Keratinocyte (primary cell): ENCODE measurements around the gene PDZRN4. TPM values are rescaled to one million over a fixed set of nuclear protein-coding genes. Genes with fewer than 3 reads are reported as not detected.

Experiments
- DNase-seq: peaks from one replicate; pipeline ENCODE4 v3.0.0-alpha.2; 2011; ENCODE audit warnings: low read depth, missing footprints, low spot score
- FAIRE-seq: peaks from 2 replicates; lab custom pipeline; 2011; peaks lifted over from hg19 to GRCh38; lab: Jason Lieb, UNC
- H2AFZ ChIP-seq: 2 replicates; pipeline ENCODE4 v1.6.0; 2012; ENCODE audit warnings: low read length, control low read depth, inconsistent platforms; ENCODE audit not compliant: control insufficient read depth
- H3K27ac ChIP-seq: 2 replicates; pipeline ENCODE4 v1.5.1; 2011; ENCODE audit warnings: low read length; ENCODE audit not compliant: control insufficient read depth, insufficient read depth
- H3K27me3 ChIP-seq: 3 replicates; pipeline ENCODE4 v1.6.0; 2011; ENCODE audit warnings: low read length; ENCODE audit not compliant: control insufficient read depth, insufficient read depth; ENCODE audit errors: extremely low read depth
- H3K36me3 ChIP-seq, 2 experiments: 2 replicates in 1 of 2; 3 replicates in 1 of 2; pipeline ENCODE4 v1.5.1; 2011; ENCODE audit warnings: low read length in 2 of 2, mild to moderate bottlenecking in 1 of 2; ENCODE audit not compliant: control insufficient read depth in 2 of 2, insufficient read depth in 2 of 2; ENCODE audit errors: extremely low read depth in 1 of 2
- H3K4me1 ChIP-seq: 3 replicates; pipeline ENCODE4 v1.5.1; 2011; ENCODE audit warnings: low read length; ENCODE audit not compliant: control insufficient read depth, insufficient read depth; ENCODE audit errors: extremely low read depth
- H3K4me2 ChIP-seq: 3 replicates; pipeline ENCODE4 v1.6.0; 2011; ENCODE audit warnings: low read depth, low read length; ENCODE audit not compliant: control insufficient read depth, insufficient read depth; ENCODE audit errors: extremely low read depth
- H3K4me3 ChIP-seq, 3 experiments: fragments of 200-600 bp in 1 of 3; sonication (generic) in 1 of 3; 2 replicates in 2 of 3; 3 replicates in 1 of 3; pipeline ENCODE4 v1.5.1; 2011 to 2016; ENCODE audit warnings: low read length in 3 of 3, mild to moderate bottlenecking in 3 of 3, control low read depth in 2 of 3, inconsistent platforms in 1 of 3, low read depth in 1 of 3, mixed read lengths in 1 of 3, mixed run types in 1 of 3, moderate library complexity in 1 of 3; ENCODE audit not compliant: control insufficient read depth in 2 of 3, insufficient read depth in 2 of 3; ENCODE audit errors: extremely low read depth in 1 of 3
- H3K79me2 ChIP-seq: 2 replicates; pipeline ENCODE4 v1.6.0; 2012; ENCODE audit warnings: low read length; ENCODE audit not compliant: control insufficient read depth, insufficient read depth
- H3K9ac ChIP-seq: 3 replicates; pipeline ENCODE4 v1.6.0; 2011; ENCODE audit warnings: low read length; ENCODE audit not compliant: control insufficient read depth, insufficient read depth; ENCODE audit errors: extremely low read depth
- H3K9me1 ChIP-seq: 3 replicates; pipeline ENCODE4 v1.6.0; 2011; ENCODE audit warnings: low read length; ENCODE audit not compliant: control insufficient read depth, insufficient read depth; ENCODE audit errors: extremely low read depth
- H3K9me3 ChIP-seq: 2 replicates; pipeline ENCODE4 v1.5.1; 2012; ENCODE audit warnings: low read depth, low read length; ENCODE audit not compliant: control insufficient read depth
- H4K20me1 ChIP-seq: 3 replicates; pipeline ENCODE4 v1.6.0; 2011; ENCODE audit warnings: low read length; ENCODE audit not compliant: control insufficient read depth, insufficient read depth; ENCODE audit errors: extremely low read depth
- EZH2 ChIP-seq: IDR thresholded peaks from one replicate; pipeline ENCODE4 v1.6.1; 2012; ENCODE audit warnings: inconsistent platforms, mild to moderate bottlenecking, low read length, moderate library complexity
- dilution Hi-C: fragments of 300-500 bp; cut with MboI; formaldehyde crosslinking; loops from one replicate; pipeline ENCODE4 v1.7.0; 2020; ENCODE audit warnings: low sequenced_read_pairs; ENCODE audit not compliant: extremely low pct_ligation_motif_present
- polyA plus RNA-seq, 5 experiments: library from polyadenylated mRNA; depleted of rRNA in 3 of 5; stranded (reverse) in 3 of 5; stranded (forward) in 1 of 5; unstranded in 1 of 5; fragments of >200 nt; gene quantifications; 1 replicate in 1 of 5; 2 replicates in 3 of 5; 3 replicates in 1 of 5; pipeline versions ENCODE4 v1.2.1 to v1.2.3, GENCODE V29; 2011 to 2012; ENCODE audit warnings: missing spikeins in 2 of 5, low read depth in 1 of 5, low replicate concordance in 1 of 5
- TF ChIP-seq, protein P1 (sequence below), 3 experiments: IDR thresholded peaks in 1 of 3; conservative IDR thresholded peaks in 1 of 3; optimal IDR thresholded peaks in 1 of 3; 2 replicates in 2 of 3; 3 replicates in 1 of 3; pipeline versions ENCODE3 to v1.5.1; 2011; ENCODE audit warnings: low read length in 3 of 3, mild to moderate bottlenecking in 3 of 3, moderate library complexity in 2 of 3, control low read depth in 1 of 3, inconsistent platforms in 1 of 3; ENCODE audit not compliant: insufficient read depth in 2 of 3; ENCODE audit errors: extremely low read depth in 1 of 3

PDZRN4 gene
- polyA plus RNA-seq, 1 donor (not counting 4 experiments of a cell fraction or from before 2014, with no cell fraction given), result not detected

DNA sequence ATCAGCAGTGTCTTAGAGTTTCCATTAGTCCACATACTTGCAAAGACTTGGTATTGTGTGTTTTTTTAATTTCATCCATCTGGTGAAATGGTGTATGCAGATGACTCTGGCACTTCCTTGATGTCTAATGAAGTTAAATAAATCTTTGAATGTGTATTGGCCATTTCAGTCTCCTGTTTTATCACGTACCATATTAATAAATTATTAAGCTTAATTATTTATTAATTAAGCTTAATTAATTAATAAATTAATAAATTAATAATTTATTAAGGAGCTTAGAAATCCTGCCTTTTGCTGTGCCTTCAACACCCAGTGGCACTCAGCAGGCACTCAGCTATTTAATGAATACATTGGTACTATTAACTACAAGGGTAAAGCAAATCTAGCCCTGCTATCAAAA is 18.2 kb downstream of the PDZRN4 start:
- Histone ChIP-seq H3K27ac (no peak overlapping the region), H3K27me3 (no peaks in the 10 kb centered on the region), H3K9me1 (no peaks in the 10 kb centered on the region), H4K20me1 (no peaks in the 10 kb centered on the region), H2AFZ (no peak overlapping the region), H3K79me2 (no peaks in the 10 kb centered on the region), H3K9me3 (no peaks in the 10 kb centered on the region), H3K36me3 (no peaks in the 10 kb centered on the region), H3K4me2 (no peak overlapping the region), H3K4me1 (no peaks in the 10 kb centered on the region), H3K4me3 (no peak overlapping the region), H3K9ac (no peak overlapping the region)
- DNase-seq, result no peak
- dilution Hi-C loops, result no loop called here
- TF ChIP-seq EZH2, result no peak
- TF ChIP-seq, protein P1, sequence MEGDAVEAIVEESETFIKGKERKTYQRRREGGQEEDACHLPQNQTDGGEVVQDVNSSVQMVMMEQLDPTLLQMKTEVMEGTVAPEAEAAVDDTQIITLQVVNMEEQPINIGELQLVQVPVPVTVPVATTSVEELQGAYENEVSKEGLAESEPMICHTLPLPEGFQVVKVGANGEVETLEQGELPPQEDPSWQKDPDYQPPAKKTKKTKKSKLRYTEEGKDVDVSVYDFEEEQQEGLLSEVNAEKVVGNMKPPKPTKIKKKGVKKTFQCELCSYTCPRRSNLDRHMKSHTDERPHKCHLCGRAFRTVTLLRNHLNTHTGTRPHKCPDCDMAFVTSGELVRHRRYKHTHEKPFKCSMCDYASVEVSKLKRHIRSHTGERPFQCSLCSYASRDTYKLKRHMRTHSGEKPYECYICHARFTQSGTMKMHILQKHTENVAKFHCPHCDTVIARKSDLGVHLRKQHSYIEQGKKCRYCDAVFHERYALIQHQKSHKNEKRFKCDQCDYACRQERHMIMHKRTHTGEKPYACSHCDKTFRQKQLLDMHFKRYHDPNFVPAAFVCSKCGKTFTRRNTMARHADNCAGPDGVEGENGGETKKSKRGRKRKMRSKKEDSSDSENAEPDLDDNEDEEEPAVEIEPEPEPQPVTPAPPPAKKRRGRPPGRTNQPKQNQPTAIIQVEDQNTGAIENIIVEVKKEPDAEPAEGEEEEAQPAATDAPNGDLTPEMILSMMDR (optimal IDR thresholded peaks at IDR 0.05 in 1 of 3, IDR thresholded peaks at IDR 0.05 in 1 of 3, conservative IDR thresholded peaks at IDR 0.05 in 1 of 3; ENCODE audit: extremely low read depth in 1 of 3, insufficient read depth in 2 of 3, low read length in 3 of 3), result no peak
- FAIRE-seq, result no peak

DNA sequence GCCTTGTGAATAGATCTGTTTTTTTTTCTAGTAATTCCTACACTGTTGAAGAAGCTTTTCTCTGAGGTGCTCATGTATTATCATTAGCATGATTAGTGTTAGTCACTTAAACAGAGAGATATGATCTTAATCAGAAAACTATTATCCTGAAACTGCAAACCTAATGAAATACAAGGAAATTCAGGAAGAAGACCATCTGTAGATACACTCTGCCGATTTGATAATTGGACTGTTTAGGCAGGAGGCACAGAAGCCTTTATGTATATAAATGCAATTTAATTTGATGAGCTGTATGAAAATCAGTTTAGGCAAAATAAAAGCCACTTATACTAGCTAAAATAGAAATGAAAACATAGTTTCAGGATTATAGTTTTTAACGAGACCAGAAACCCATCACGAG is 23.3 kb downstream of the PDZRN4 start:
- FAIRE-seq, result no peak

More for the DNA sequence above, 23.3 kb downstream of the PDZRN4 start:
- Histone ChIP-seq H3K36me3 (no peaks in the 10 kb centered on the region), H3K4me3 (no peak overlapping the region), H3K4me1 (no peaks in the 10 kb centered on the region), H3K27me3 (no peaks in the 10 kb centered on the region), H4K20me1 (no peaks in the 10 kb centered on the region), H3K9me3 (no peaks in the 10 kb centered on the region), H3K79me2 (no peaks in the 10 kb centered on the region), H3K9me1 (no peaks in the 10 kb centered on the region), H3K9ac (no peak overlapping the region), H3K4me2 (no peak overlapping the region), H2AFZ (no peak overlapping the region), H3K27ac (no peak overlapping the region)
- TF ChIP-seq, protein P1 (optimal IDR thresholded peaks at IDR 0.05 in 1 of 3, IDR thresholded peaks at IDR 0.05 in 1 of 3, conservative IDR thresholded peaks at IDR 0.05 in 1 of 3; ENCODE audit: extremely low read depth in 1 of 3, insufficient read depth in 2 of 3, low read length in 3 of 3), result no peak
- TF ChIP-seq EZH2, result no peak
- no peak for DNase-seq
- dilution Hi-C loops, result no loop called here
